ENCODE data around the gene SPDYE2B. TPM values are rescaled to one million over a fixed set of nuclear protein-coding genes. Genes with fewer than 3 reads are reported as not detected.
A peak's percentile ranks its signal among the peaks of the same experiment; 100 is the strongest.
"Not testable (repeated sequence)": the region's sequence is repeated elsewhere in the genome, so short reads cannot be mapped to it uniquely, and the experiment has no call there.

Gene SPDYE2B
- total RNA-seq: not detected

- H3K36me3 ChIP-seq; H3K27me3 ChIP-seq (replicated peaks; ENCODE audit: insufficient read depth); H3K9me3 ChIP-seq; H3K4me1 ChIP-seq (ENCODE audit: control insufficient read depth in 1 of 2, low read depth in 2 of 2); H3K27ac ChIP-seq; H3K4me3 ChIP-seq; DNase-seq (ENCODE audit: low spot score); ATAC-seq (ENCODE audit: insufficient number of reproducible peaks, low FRiP score, low read depth): not testable (repeated sequence)
Measured at GRCh38 chr7:102649924-102650323, at the start of gene SPDYE2B. TSS of gene SPDYE2B (plus strand) at chr7:102650319. CDS start at chr7:102652349, 2,030 bp downstream.

- not testable (repeated sequence) for DNase-seq (ENCODE audit: low spot score); H3K9me3 ChIP-seq; H3K27ac ChIP-seq; H3K4me1 ChIP-seq (ENCODE audit: control insufficient read depth in 1 of 2, low read depth in 2 of 2); ATAC-seq (ENCODE audit: insufficient number of reproducible peaks, low FRiP score, low read depth); H3K4me3 ChIP-seq; H3K27me3 ChIP-seq (replicated peaks; ENCODE audit: insufficient read depth); H3K36me3 ChIP-seq
Measured at GRCh38 chr7:102602317-102602716, 47.8 kb upstream of the SPDYE2B start.

- H3K4me1 ChIP-seq (ENCODE audit: control insufficient read depth in 1 of 2, low read depth in 2 of 2); H3K27me3 ChIP-seq (replicated peaks; ENCODE audit: insufficient read depth); H3K9me3 ChIP-seq; DNase-seq (ENCODE audit: low spot score); H3K4me3 ChIP-seq; H3K36me3 ChIP-seq; H3K27ac ChIP-seq: not testable (repeated sequence)
- ATAC-seq (ENCODE audit: insufficient number of reproducible peaks, low FRiP score, low read depth): peak; percentile 76
Measured at GRCh38 chr7:102604431-102605145, 45.5 kb upstream of the SPDYE2B start.

- not testable (repeated sequence) for H3K9me3 ChIP-seq; H3K4me1 ChIP-seq (ENCODE audit: control insufficient read depth in 1 of 2, low read depth in 2 of 2); H3K27me3 ChIP-seq (replicated peaks; ENCODE audit: insufficient read depth); ATAC-seq (ENCODE audit: insufficient number of reproducible peaks, low FRiP score, low read depth); H3K27ac ChIP-seq; H3K36me3 ChIP-seq; DNase-seq (ENCODE audit: low spot score); H3K4me3 ChIP-seq
Measured at GRCh38 chr7:102606848-102607247, 43.3 kb upstream of the SPDYE2B start.

- ATAC-seq (ENCODE audit: insufficient number of reproducible peaks, low FRiP score, low read depth); H3K36me3 ChIP-seq; H3K4me3 ChIP-seq; H3K27me3 ChIP-seq (replicated peaks; ENCODE audit: insufficient read depth); H3K4me1 ChIP-seq (ENCODE audit: control insufficient read depth in 1 of 2, low read depth in 2 of 2); H3K9me3 ChIP-seq; H3K27ac ChIP-seq; DNase-seq (ENCODE audit: low spot score): not testable (repeated sequence)
Measured at GRCh38 chr7:102609734-102610133, 40.4 kb upstream of the SPDYE2B start.

- H3K36me3 ChIP-seq; H3K27me3 ChIP-seq (replicated peaks; ENCODE audit: insufficient read depth); H3K27ac ChIP-seq; H3K4me3 ChIP-seq; ATAC-seq (ENCODE audit: insufficient number of reproducible peaks, low FRiP score, low read depth); H3K4me1 ChIP-seq (ENCODE audit: control insufficient read depth in 1 of 2, low read depth in 2 of 2); DNase-seq (ENCODE audit: low spot score); H3K9me3 ChIP-seq: not testable (repeated sequence)
Measured at GRCh38 chr7:102610441-102610840, 39.7 kb upstream of the SPDYE2B start.

GRCh38 chr7:102611013-102611674, 39.0 kb upstream of the SPDYE2B start:
- H3K27ac ChIP-seq; H3K4me3 ChIP-seq; H3K9me3 ChIP-seq; DNase-seq (ENCODE audit: low spot score); H3K27me3 ChIP-seq (replicated peaks; ENCODE audit: insufficient read depth); H3K36me3 ChIP-seq; H3K4me1 ChIP-seq (ENCODE audit: control insufficient read depth in 1 of 2, low read depth in 2 of 2): not testable (repeated sequence)
- peak; percentile 13 for ATAC-seq (ENCODE audit: insufficient number of reproducible peaks, low FRiP score, low read depth)

GRCh38 chr7:102611675-102612325, 38.3 kb upstream of the SPDYE2B start:
- ATAC-seq (ENCODE audit: insufficient number of reproducible peaks, low FRiP score, low read depth): not testable (repeated sequence)

GRCh38 chr7:102613575-102614345, 36.4 kb upstream of the SPDYE2B start:
- H3K9me3 ChIP-seq; DNase-seq (ENCODE audit: low spot score); ATAC-seq (ENCODE audit: insufficient number of reproducible peaks, low FRiP score, low read depth); H3K4me1 ChIP-seq (ENCODE audit: control insufficient read depth in 1 of 2, low read depth in 2 of 2); H3K36me3 ChIP-seq; H3K27me3 ChIP-seq (replicated peaks; ENCODE audit: insufficient read depth); H3K4me3 ChIP-seq: not testable (repeated sequence)
- H3K27ac ChIP-seq: peak overlapping the region in 1 of 2 donors; percentile 47

More at GRCh38 chr7:102611675-102612325, 38.3 kb upstream of the SPDYE2B start:
- not testable (repeated sequence) for H3K36me3 ChIP-seq; H3K9me3 ChIP-seq; H3K4me1 ChIP-seq (ENCODE audit: control insufficient read depth in 1 of 2, low read depth in 2 of 2); H3K27me3 ChIP-seq (replicated peaks; ENCODE audit: insufficient read depth); DNase-seq (ENCODE audit: low spot score)
- Histone ChIP-seq H3K4me3 (peak overlapping the region; percentile 52), H3K27ac (peak overlapping the region; percentile 50 to 57)

- not testable (repeated sequence) for H3K9me3 ChIP-seq
- ATAC-seq (ENCODE audit: insufficient number of reproducible peaks, low FRiP score, low read depth): peak; percentile 29
Measured at GRCh38 chr7:102614346-102614697, 35.8 kb upstream of the SPDYE2B start.

GRCh38 chr7:102614873-102615272, 35.2 kb upstream of the SPDYE2B start:
- ATAC-seq (ENCODE audit: insufficient number of reproducible peaks, low FRiP score, low read depth); H3K4me1 ChIP-seq (ENCODE audit: control insufficient read depth in 1 of 2, low read depth in 2 of 2); H3K36me3 ChIP-seq; H3K4me3 ChIP-seq; H3K27me3 ChIP-seq (replicated peaks; ENCODE audit: insufficient read depth); H3K9me3 ChIP-seq; H3K27ac ChIP-seq; DNase-seq (ENCODE audit: low spot score): not testable (repeated sequence)

More at GRCh38 chr7:102614346-102614697, 35.8 kb upstream of the SPDYE2B start:
- H3K4me1 ChIP-seq (ENCODE audit: control insufficient read depth in 1 of 2, low read depth in 2 of 2); H3K4me3 ChIP-seq; DNase-seq (ENCODE audit: low spot score); H3K27ac ChIP-seq; H3K27me3 ChIP-seq (replicated peaks; ENCODE audit: insufficient read depth); H3K36me3 ChIP-seq: not testable (repeated sequence)

GRCh38 chr7:102615930-102616329, 34.2 kb upstream of the SPDYE2B start:
- H3K9me3 ChIP-seq; H3K27me3 ChIP-seq (replicated peaks; ENCODE audit: insufficient read depth); DNase-seq (ENCODE audit: low spot score); H3K4me3 ChIP-seq; H3K36me3 ChIP-seq; ATAC-seq (ENCODE audit: insufficient number of reproducible peaks, low FRiP score, low read depth); H3K27ac ChIP-seq; H3K4me1 ChIP-seq (ENCODE audit: control insufficient read depth in 1 of 2, low read depth in 2 of 2): not testable (repeated sequence)
